ENCODE data around the gene ALOX12B. TPM values are rescaled to one million over a fixed set of nuclear protein-coding genes. Genes with fewer than 3 reads are reported as not detected.
A peak's percentile ranks its signal among the peaks of the same experiment; 100 is the strongest.

Gene ALOX12B
- total and polyA plus RNA-seq, 4 donors = not detected

DNA sequence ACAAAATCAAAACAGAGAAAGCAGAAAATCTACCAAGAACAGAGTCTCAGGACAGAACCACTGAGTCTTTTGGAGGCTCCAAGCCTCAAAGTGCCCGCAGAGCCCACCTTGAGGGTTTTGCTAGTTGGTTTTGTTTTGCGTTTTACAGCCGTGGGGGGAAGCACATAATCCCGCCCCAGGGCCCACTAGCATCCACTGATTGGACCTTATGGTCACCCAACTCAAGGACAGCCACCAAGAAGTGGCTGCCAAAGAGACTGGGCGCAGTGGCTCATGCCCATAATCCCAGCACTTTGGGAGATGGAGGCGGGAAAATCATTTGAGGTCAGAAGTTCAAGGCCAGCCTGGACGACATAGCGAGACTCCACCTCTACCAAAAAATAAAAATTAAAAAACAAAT lies 38.8 kb downstream of the ALOX12B start (continued):
- TF ChIP-seq FOXA1 (IDR thresholded peaks at IDR 0.05) = no peak
- no peak for TF ChIP-seq RXRA (IDR thresholded peaks at IDR 0.05)
- TF ChIP-seq RAD21 (IDR thresholded peaks at IDR 0.05) = no peak
- no peak for TF ChIP-seq JUND (IDR thresholded peaks at IDR 0.05)
- TF ChIP-seq, protein P1, sequence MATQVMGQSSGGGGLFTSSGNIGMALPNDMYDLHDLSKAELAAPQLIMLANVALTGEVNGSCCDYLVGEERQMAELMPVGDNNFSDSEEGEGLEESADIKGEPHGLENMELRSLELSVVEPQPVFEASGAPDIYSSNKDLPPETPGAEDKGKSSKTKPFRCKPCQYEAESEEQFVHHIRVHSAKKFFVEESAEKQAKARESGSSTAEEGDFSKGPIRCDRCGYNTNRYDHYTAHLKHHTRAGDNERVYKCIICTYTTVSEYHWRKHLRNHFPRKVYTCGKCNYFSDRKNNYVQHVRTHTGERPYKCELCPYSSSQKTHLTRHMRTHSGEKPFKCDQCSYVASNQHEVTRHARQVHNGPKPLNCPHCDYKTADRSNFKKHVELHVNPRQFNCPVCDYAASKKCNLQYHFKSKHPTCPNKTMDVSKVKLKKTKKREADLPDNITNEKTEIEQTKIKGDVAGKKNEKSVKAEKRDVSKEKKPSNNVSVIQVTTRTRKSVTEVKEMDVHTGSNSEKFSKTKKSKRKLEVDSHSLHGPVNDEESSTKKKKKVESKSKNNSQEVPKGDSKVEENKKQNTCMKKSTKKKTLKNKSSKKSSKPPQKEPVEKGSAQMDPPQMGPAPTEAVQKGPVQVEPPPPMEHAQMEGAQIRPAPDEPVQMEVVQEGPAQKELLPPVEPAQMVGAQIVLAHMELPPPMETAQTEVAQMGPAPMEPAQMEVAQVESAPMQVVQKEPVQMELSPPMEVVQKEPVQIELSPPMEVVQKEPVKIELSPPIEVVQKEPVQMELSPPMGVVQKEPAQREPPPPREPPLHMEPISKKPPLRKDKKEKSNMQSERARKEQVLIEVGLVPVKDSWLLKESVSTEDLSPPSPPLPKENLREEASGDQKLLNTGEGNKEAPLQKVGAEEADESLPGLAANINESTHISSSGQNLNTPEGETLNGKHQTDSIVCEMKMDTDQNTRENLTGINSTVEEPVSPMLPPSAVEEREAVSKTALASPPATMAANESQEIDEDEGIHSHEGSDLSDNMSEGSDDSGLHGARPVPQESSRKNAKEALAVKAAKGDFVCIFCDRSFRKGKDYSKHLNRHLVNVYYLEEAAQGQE (IDR thresholded peaks at IDR 0.05) = no peak

DNA sequence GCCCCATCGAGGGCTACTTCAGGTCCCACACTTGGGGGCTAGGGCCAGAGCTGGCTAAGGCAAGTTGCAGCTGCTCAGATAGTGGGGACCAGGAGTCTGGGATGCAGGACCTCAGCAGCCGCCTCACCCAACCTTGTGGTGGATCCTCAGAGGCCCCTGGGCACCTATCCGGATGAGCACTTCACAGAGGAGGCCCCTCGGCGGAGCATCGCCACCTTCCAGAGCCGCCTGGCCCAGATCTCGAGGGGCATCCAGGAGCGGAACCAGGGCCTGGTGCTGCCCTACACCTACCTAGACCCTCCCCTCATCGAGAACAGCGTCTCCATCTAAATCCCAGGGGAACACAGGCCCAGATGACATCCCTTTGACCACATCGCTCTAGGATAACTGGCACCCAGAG lies 39.3 kb downstream of the ALOX12B start:
- Histone ChIP-seq H3K4me1 (ENCODE audit: control insufficient read depth in 4 of 4, insufficient read depth in 4 of 4, low read length in 3 of 4) (no peaks in the 10 kb centered on the region), H3K27ac (ENCODE audit: low read depth in 1 of 2, low read length in 2 of 2) (no peak overlapping the region), H3K27me3 (ENCODE audit: control insufficient read depth in 4 of 4, insufficient read depth in 4 of 4, low read length in 3 of 4) (peaks cover 0 to 1% (median 0%) of the 10 kb centered on the region in 4 donors), H3K4me3 (ENCODE audit: low read depth in 1 of 3, low read length in 3 of 3) (no peak overlapping the region), H3K36me3 (ENCODE audit: control insufficient read depth in 4 of 4, insufficient read depth in 3 of 4, low read depth in 1 of 4, low read length in 3 of 4) (no peaks in the 10 kb centered on the region), H3K9me3 (ENCODE audit: control insufficient read depth in 4 of 4, low read length in 3 of 4) (no peaks in the 10 kb centered on the region), H3K9ac (ENCODE audit: low read depth in 1 of 2, low read length in 2 of 2) (peak overlapping the region in 1 of 2 donors; percentile 12)
- TF ChIP-seq, protein P1 (IDR thresholded peaks at IDR 0.05) = no peak
- TF ChIP-seq, protein P2, sequence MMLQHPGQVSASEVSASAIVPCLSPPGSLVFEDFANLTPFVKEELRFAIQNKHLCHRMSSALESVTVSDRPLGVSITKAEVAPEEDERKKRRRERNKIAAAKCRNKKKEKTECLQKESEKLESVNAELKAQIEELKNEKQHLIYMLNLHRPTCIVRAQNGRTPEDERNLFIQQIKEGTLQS (IDR thresholded peaks at IDR 0.05) = no peak
- 95% methylated on average over 12 of the region's 12 CpGs for WGBS
- no peak for DNase-seq (ENCODE audit: low spot score)

DNA sequence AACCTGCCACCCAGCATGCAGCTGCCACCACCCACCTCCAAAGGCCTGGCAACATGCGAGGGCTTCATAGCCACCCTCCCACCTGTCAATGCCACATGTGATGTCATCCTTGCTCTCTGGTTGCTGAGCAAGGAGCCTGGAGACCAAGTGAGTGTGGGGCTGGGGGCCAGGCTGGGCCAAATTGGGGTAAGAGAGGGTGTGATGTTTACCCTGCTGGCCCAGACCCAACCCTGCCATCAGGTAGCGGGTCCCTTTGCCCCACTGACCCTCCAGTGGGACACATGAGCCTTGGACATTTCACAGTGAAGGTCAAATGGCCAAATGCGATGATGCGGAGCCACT lies 39.8 kb downstream of the ALOX12B start:
- WGBS = 92% methylated on average over 4 of the region's 4 CpGs
- Histone ChIP-seq H3K27me3 (ENCODE audit: control insufficient read depth in 4 of 4, insufficient read depth in 4 of 4, low read length in 3 of 4) (no peaks in the 10 kb centered on the region), H3K27ac (ENCODE audit: low read depth in 1 of 2, low read length in 2 of 2) (no peak overlapping the region), H3K9ac (ENCODE audit: low read depth in 1 of 2, low read length in 2 of 2) (no peak overlapping the region), H3K9me3 (ENCODE audit: control insufficient read depth in 4 of 4, low read length in 3 of 4) (no peaks in the 10 kb centered on the region), H3K36me3 (ENCODE audit: control insufficient read depth in 4 of 4, insufficient read depth in 3 of 4, low read depth in 1 of 4, low read length in 3 of 4) (no peaks in the 10 kb centered on the region), H3K4me1 (ENCODE audit: control insufficient read depth in 4 of 4, insufficient read depth in 4 of 4, low read length in 3 of 4) (no peaks in the 10 kb centered on the region), H3K4me3 (ENCODE audit: low read depth in 1 of 3, low read length in 3 of 3) (no peak overlapping the region)
- DNase-seq (ENCODE audit: low spot score) = no peak
- TF ChIP-seq, protein P1 (IDR thresholded peaks at IDR 0.05) = no peak

Measured in liver (tissue), 9 donors.